A549 (cell line): ENCODE measurements around the gene RBM12.

Source experiments
- JUN ChIP-seq, 2 experiments: fragments of >200 bp; sonication (Bioruptor Twin); formaldehyde crosslinking; IDR thresholded peaks; 2 replicates in 1 of 2; 3 replicates in 1 of 2; pipeline ENCODE4 v1.6.1; 2016 to 2017
- MAFK ChIP-seq: fragments of 450-650 bp; IDR thresholded peaks from 2 replicates; pipeline ENCODE4 v1.6.1; 2014; ENCODE audit not compliant: partially characterized antibody
- MAZ ChIP-seq: fragments of 150-350 bp; IDR thresholded peaks from 2 replicates; pipeline ENCODE4 v1.6.1; 2014; ENCODE audit warnings: antibody characterized with exemption, low read depth, low read length, borderline replicate concordance
- POLR2A ChIP-seq: IDR thresholded peaks from 2 replicates; pipeline ENCODE4 v1.6.1; 2012; ENCODE audit warnings: mild to moderate bottlenecking, low read length
- RFX5 ChIP-seq: fragments of 450-650 bp; IDR thresholded peaks from 2 replicates; pipeline ENCODE4 v1.7.1; 2014; ENCODE audit warnings: antibody characterized with exemption, mild to moderate bottlenecking, moderate library complexity
- SMC3 ChIP-seq: fragments of >200 bp; sonication (Bioruptor Twin); formaldehyde crosslinking; IDR thresholded peaks from 3 replicates; pipeline ENCODE4 v1.6.1; 2018; ENCODE audit warnings: inconsistent platforms
- TF ChIP-seq, protein P1 (sequence below): fragments of >200 bp; sonication (Bioruptor Twin); formaldehyde crosslinking; IDR thresholded peaks from 3 replicates; pipeline ENCODE4 v1.5.1; 2016
- TF ChIP-seq, protein P2 (sequence below): fragments of 450-650 bp; IDR thresholded peaks from 2 replicates; pipeline ENCODE4 v1.6.1; 2014; ENCODE audit warnings: antibody characterized with exemption

DNA sequence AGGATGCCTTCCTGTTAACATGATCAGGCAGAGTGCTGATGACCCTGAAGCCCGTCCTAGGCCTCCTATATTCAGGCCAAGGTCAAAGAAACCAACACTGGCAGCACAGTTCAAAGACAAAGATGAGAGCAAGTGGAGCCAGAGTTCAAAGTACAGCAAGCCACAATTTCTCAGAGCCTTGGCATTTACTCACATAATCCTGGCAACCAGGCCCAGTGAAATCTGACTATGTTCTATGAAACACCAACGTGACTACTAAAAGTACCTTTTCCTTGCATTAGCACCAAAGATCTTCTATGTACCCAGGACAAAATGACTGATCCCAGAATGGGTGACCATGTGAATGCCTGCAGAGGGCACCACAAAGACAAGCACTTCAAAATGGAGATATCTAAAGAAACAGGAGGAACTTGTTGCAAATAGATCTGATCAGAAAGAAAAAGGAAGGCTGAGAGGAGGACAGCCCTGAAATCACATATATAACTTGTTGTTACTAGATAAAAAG lies 30.6 kb upstream of the RBM12 start:
- no peak for TF ChIP-seq POLR2A
- TF ChIP-seq, protein P1, sequence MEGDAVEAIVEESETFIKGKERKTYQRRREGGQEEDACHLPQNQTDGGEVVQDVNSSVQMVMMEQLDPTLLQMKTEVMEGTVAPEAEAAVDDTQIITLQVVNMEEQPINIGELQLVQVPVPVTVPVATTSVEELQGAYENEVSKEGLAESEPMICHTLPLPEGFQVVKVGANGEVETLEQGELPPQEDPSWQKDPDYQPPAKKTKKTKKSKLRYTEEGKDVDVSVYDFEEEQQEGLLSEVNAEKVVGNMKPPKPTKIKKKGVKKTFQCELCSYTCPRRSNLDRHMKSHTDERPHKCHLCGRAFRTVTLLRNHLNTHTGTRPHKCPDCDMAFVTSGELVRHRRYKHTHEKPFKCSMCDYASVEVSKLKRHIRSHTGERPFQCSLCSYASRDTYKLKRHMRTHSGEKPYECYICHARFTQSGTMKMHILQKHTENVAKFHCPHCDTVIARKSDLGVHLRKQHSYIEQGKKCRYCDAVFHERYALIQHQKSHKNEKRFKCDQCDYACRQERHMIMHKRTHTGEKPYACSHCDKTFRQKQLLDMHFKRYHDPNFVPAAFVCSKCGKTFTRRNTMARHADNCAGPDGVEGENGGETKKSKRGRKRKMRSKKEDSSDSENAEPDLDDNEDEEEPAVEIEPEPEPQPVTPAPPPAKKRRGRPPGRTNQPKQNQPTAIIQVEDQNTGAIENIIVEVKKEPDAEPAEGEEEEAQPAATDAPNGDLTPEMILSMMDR, result no peak
- TF ChIP-seq JUN (IDR thresholded peaks at IDR 0.05), result no peak
- no peak for TF ChIP-seq RFX5
- TF ChIP-seq MAZ, result no peak
- TF ChIP-seq, protein P2, sequence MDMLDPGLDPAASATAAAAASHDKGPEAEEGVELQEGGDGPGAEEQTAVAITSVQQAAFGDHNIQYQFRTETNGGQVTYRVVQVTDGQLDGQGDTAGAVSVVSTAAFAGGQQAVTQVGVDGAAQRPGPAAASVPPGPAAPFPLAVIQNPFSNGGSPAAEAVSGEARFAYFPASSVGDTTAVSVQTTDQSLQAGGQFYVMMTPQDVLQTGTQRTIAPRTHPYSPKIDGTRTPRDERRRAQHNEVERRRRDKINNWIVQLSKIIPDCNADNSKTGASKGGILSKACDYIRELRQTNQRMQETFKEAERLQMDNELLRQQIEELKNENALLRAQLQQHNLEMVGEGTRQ, result no peak
- no peak for TF ChIP-seq MAFK
- no peak for TF ChIP-seq SMC3
